ENCODE results near the gene TBC1D22A. TPM values are rescaled to one million over a fixed set of nuclear protein-coding genes. Genes with fewer than 3 reads are reported as not detected.

Gene TBC1D22A
- total and polyA plus RNA-seq, 2 experiments from 2014 or later, result 9.6 to 13.3 TPM

DNA sequence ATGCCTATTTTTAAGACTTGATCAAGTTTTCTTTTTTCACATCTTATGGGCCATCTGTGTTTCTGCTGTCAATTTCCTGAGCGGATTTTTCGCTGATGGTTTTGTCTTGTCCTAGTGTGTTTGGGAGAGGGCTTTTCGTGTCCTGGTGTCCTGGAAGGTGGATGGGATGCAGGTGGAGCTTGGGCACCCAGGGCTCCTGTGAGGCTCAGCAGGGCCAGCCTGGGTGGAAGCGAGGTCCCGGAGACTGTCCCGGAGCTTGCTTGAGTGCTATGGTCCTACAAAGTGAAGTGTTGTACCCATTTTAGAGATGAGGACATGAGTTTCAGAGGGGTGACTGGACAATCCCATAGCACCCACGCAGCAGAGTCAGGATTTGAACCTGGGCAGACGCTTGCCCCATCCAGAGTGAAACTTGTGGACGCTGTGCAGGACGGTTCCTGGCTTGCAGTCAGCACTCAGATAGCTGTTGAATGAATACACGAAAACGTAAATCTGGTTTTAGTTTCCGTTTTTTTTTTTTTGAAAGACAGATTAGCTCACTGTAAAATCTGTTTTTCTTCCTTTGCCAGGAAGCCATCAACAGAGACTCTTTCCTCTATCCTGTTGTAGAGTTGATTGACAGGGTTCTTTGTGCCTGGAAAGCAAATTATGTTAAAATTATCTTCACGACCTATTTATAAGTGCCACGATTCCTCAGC, 64.1 kb downstream of the TBC1D22A start:
- peaks cover 13% of the 10 kb centered on the region for H3K79me2 ChIP-seq (replicated peaks; ENCODE audit: insufficient read depth)
- H3K27me3 ChIP-seq (ENCODE audit: insufficient read depth), result no peaks in the 10 kb centered on the region
- ATAC-seq, result no peak
- no peak for DNase-seq (ENCODE audit: low spot score)
- H3K4me1 ChIP-seq (ENCODE audit: insufficient read depth), result 0 out of 2 replicates have a peak, but pooled peaks cover 5% of the 10 kb centered on the region
- Mint-ChIP-seq H3K9me3 (no peaks in the 10 kb centered on the region), H3K27ac (no peak overlapping the region), H3K4me1 (peaks cover 23% of the 10 kb centered on the region), H3K4me3 (no peak overlapping the region), H3K27me3 (ENCODE audit: insufficient read depth, low read depth, poor library complexity) (peaks cover 5% of the 10 kb centered on the region), H3K36me3 (ENCODE audit: low read depth) (peaks cover 17% of the 10 kb centered on the region)
- no peaks in the 10 kb centered on the region for H3K9me2 ChIP-seq (ENCODE audit: insufficient read depth)
- H3K4me3 ChIP-seq, result no peak overlapping the region
- H3K4me2 ChIP-seq, result no peak overlapping the region
- peaks cover 14% of the 10 kb centered on the region for H4K20me1 ChIP-seq (replicated peaks; ENCODE audit: insufficient read depth)
- H3K36me3 ChIP-seq (ENCODE audit: insufficient read depth), result no peaks in the 10 kb centered on the region
- no peak overlapping the region for H3K27ac ChIP-seq (ENCODE audit: low read depth)
- no peaks in the 10 kb centered on the region for H3F3A ChIP-seq (replicated peaks; ENCODE audit: low read depth)
- TF ChIP-seq NANOG (IDR thresholded peaks at IDR 0.05; ENCODE audit: borderline replicate concordance) (no peak), POLR2AphosphoS5 (IDR thresholded peaks at IDR 0.05; ENCODE audit: low read depth) (no peak)
- H2AFZ ChIP-seq, result no peak overlapping the region

DNA sequence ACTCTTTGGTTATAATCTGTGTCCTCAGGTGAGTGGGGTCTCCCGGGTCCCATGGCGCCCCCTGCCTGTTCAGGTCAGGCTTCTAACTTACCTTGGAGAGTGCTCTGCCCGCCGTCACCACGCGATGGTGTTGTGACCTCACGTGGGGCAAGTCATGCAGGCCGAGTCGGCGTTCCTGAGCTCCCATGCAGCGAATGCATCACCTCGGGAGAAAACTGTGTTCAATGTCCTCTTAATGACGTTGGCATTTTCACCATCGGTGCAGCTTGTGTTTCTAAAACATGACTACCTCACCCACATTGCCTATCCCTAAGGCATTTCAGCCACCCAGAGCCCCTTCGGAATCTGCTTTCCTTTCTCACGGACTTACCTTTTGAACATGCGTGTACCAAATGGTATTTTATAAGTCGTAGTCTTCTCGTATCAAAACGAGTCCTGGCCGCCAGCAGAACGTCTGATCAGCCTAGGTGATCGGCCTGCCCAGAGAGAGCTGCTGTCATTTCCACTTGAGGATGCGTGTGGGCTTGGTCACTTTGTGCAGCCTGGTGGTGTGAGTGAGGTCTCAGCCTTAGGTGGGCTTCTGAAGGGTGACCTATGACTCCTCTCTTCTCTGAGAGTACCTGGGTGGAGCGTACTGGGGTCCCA, 64.8 kb downstream of the TBC1D22A start:
- peak; percentile 95 for ATAC-seq
- Mint-ChIP-seq H3K27me3 (ENCODE audit: insufficient read depth, low read depth, poor library complexity) (peaks cover 5% of the 10 kb centered on the region), H3K27ac (peak overlapping the region; percentile 79), H3K4me1 (peaks cover 19% of the 10 kb centered on the region), H3K9me3 (no peaks in the 10 kb centered on the region), H3K4me3 (no peak overlapping the region), H3K36me3 (ENCODE audit: low read depth) (peaks cover 17% of the 10 kb centered on the region)
- peak; percentile 92 for DNase-seq (ENCODE audit: low spot score)
- TF ChIP-seq EZH2phosphoT487 (IDR thresholded peaks at IDR 0.05; ENCODE audit: unreplicated experiment), result no peak
- TF ChIP-seq CREB1 (CRISPR knock-in tag; IDR thresholded peaks at IDR 0.05; ENCODE audit: low read depth), result peak; percentile 28; the same call in 1 of the 2 replicates
- TF ChIP-seq, protein P1, sequence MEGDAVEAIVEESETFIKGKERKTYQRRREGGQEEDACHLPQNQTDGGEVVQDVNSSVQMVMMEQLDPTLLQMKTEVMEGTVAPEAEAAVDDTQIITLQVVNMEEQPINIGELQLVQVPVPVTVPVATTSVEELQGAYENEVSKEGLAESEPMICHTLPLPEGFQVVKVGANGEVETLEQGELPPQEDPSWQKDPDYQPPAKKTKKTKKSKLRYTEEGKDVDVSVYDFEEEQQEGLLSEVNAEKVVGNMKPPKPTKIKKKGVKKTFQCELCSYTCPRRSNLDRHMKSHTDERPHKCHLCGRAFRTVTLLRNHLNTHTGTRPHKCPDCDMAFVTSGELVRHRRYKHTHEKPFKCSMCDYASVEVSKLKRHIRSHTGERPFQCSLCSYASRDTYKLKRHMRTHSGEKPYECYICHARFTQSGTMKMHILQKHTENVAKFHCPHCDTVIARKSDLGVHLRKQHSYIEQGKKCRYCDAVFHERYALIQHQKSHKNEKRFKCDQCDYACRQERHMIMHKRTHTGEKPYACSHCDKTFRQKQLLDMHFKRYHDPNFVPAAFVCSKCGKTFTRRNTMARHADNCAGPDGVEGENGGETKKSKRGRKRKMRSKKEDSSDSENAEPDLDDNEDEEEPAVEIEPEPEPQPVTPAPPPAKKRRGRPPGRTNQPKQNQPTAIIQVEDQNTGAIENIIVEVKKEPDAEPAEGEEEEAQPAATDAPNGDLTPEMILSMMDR (conservative IDR thresholded peaks at IDR 0.05; ENCODE audit: low read depth in 2 of 2), result peak; percentile 84 to 86
- Histone ChIP-seq H2AFZ (no peak overlapping the region), H3K27me3 (ENCODE audit: insufficient read depth) (no peaks in the 10 kb centered on the region), H3K4me1 (ENCODE audit: insufficient read depth) (0 out of 2 replicates have a peak, but pooled peaks cover 5% of the 10 kb centered on the region), H4K20me1 (replicated peaks; ENCODE audit: insufficient read depth) (peaks cover 11% of the 10 kb centered on the region), H3K36me3 (ENCODE audit: insufficient read depth) (no peaks in the 10 kb centered on the region), H3K9me2 (ENCODE audit: insufficient read depth) (no peaks in the 10 kb centered on the region), H3K4me2 (no peak overlapping the region), H3F3A (replicated peaks; ENCODE audit: low read depth) (no peaks in the 10 kb centered on the region), H3K4me3 (no peak overlapping the region), H3K27ac (ENCODE audit: low read depth) (no peak overlapping the region), H3K79me2 (replicated peaks; ENCODE audit: insufficient read depth) (peaks cover 8% of the 10 kb centered on the region)

DNA sequence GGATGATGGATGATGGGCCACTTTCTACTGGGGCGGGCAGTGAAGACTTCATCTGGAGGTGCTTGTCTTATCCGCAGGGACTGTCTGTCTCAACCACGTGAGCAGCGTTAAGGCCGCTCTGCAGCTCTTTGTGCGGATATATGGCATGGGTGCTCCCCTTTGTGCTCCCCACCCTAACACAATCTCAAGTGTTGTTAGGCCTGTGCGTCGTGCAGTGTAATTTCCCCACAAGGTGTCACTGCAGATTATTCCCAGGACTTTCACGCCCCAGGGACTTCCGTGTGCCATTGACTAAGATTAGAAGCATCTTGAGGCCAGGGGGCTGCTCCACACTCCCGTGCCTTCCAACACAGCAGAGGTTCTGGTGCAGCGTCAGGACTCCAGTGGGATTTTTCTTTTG, 65.3 kb downstream of the TBC1D22A start:
- no peak for ATAC-seq
- H3K27ac Mint-ChIP-seq, result no peak overlapping the region
- H3K4me1 Mint-ChIP-seq, result peaks cover 19% of the 10 kb centered on the region
- no peak for DNase-seq (ENCODE audit: low spot score)
- Histone ChIP-seq H3F3A (replicated peaks; ENCODE audit: low read depth) (no peaks in the 10 kb centered on the region), H3K9me2 (ENCODE audit: insufficient read depth) (no peaks in the 10 kb centered on the region), H4K20me1 (replicated peaks; ENCODE audit: insufficient read depth) (peaks cover 9% of the 10 kb centered on the region), H3K79me2 (replicated peaks; ENCODE audit: insufficient read depth) (peaks cover 8% of the 10 kb centered on the region), H2AFZ (no peak overlapping the region), H3K4me1 (ENCODE audit: insufficient read depth) (0 out of 2 replicates have a peak, but pooled peaks cover 5% of the 10 kb centered on the region), H3K4me2 (no peak overlapping the region), H3K4me3 (no peak overlapping the region), H3K27me3 (ENCODE audit: insufficient read depth) (no peaks in the 10 kb centered on the region), H3K27ac (ENCODE audit: low read depth) (no peak overlapping the region), H3K36me3 (ENCODE audit: insufficient read depth) (no peaks in the 10 kb centered on the region)
- peaks cover 17% of the 10 kb centered on the region for H3K36me3 Mint-ChIP-seq (ENCODE audit: low read depth)
- H3K4me3 Mint-ChIP-seq, result no peak overlapping the region
- H3K9me3 Mint-ChIP-seq, result no peaks in the 10 kb centered on the region
- peaks cover 5% of the 10 kb centered on the region for H3K27me3 Mint-ChIP-seq (ENCODE audit: insufficient read depth, low read depth, poor library complexity)
- TF ChIP-seq, protein P2, sequence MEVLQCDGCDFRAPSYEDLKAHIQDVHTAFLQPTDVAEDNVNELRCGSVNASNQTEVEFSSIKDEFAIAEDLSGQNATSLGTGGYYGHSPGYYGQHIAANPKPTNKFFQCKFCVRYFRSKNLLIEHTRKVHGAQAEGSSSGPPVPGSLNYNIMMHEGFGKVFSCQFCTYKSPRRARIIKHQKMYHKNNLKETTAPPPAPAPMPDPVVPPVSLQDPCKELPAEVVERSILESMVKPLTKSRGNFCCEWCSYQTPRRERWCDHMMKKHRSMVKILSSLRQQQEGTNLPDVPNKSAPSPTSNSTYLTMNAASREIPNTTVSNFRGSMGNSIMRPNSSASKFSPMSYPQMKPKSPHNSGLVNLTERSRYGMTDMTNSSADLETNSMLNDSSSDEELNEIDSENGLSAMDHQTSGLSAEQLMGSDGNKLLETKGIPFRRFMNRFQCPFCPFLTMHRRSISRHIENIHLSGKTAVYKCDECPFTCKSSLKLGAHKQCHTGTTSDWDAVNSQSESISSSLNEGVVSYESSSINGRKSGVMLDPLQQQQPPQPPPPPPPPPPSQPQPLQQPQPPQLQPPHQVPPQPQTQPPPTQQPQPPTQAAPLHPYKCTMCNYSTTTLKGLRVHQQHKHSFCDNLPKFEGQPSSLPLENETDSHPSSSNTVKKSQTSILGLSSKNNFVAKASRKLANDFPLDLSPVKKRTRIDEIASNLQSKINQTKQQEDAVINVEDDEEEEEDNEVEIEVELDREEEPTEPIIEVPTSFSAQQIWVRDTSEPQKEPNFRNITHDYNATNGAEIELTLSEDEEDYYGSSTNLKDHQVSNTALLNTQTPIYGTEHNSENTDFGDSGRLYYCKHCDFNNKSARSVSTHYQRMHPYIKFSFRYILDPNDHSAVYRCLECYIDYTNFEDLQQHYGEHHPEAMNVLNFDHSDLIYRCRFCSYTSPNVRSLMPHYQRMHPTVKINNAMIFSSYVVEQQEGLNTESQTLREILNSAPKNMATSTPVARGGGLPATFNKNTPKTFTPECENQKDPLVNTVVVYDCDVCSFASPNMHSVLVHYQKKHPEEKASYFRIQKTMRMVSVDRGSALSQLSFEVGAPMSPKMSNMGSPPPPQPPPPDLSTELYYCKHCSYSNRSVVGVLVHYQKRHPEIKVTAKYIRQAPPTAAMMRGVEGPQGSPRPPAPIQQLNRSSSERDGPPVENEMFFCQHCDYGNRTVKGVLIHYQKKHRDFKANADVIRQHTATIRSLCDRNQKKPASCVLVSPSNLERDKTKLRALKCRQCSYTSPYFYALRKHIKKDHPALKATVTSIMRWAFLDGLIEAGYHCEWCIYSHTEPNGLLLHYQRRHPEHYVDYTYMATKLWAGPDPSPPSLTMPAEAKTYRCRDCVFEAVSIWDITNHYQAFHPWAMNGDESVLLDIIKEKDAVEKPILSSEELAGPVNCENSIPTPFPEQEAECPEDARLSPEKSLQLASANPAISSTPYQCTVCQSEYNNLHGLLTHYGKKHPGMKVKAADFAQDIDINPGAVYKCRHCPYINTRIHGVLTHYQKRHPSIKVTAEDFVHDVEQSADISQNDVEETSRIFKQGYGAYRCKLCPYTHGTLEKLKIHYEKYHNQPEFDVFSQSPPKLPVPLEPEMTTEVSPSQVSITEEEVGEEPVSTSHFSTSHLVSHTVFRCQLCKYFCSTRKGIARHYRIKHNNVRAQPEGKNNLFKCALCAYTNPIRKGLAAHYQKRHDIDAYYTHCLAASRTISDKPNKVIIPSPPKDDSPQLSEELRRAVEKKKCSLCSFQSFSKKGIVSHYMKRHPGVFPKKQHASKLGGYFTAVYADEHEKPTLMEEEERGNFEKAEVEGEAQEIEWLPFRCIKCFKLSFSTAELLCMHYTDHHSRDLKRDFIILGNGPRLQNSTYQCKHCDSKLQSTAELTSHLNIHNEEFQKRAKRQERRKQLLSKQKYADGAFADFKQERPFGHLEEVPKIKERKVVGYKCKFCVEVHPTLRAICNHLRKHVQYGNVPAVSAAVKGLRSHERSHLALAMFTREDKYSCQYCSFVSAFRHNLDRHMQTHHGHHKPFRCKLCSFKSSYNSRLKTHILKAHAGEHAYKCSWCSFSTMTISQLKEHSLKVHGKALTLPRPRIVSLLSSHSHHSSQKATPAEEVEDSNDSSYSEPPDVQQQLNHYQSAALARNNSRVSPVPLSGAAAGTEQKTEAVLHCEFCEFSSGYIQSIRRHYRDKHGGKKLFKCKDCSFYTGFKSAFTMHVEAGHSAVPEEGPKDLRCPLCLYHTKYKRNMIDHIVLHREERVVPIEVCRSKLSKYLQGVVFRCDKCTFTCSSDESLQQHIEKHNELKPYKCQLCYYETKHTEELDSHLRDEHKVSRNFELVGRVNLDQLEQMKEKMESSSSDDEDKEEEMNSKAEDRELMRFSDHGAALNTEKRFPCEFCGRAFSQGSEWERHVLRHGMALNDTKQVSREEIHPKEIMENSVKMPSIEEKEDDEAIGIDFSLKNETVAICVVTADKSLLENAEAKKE (CRISPR knock-in tag; IDR thresholded peaks at IDR 0.05), result no peak
